GM20000 (cell line): ENCODE results near the gene KAZN.

Source experiments
- DNase-seq: peaks from one replicate; pipeline ENCODE4 v3.0.0; 2012; ENCODE audit warnings: low spot score
- CTCF ChIP-seq: IDR thresholded peaks from 2 replicates; pipeline ENCODE4 v1.5.1; 2012; ENCODE audit warnings: mild to moderate bottlenecking, control low read depth; ENCODE audit errors: extremely low read depth, missing control alignments

KAZN gene

GRCh38 chr1:14598498-14599182 lies at the start of gene KAZN:
TSS of gene KAZN (plus strand) at chr1:14598685.
- DNase-seq = peak; percentile 40
- TF ChIP-seq CTCF = no peak

GRCh38 chr1:14549897-14550620 lies 48.4 kb upstream of the KAZN start:
- TF ChIP-seq CTCF = no peak
- no peak for DNase-seq

GRCh38 chr1:14551386-14551785 lies 47.1 kb upstream of the KAZN start:
- TF ChIP-seq CTCF = no peak
- DNase-seq = no peak

GRCh38 chr1:14552246-14552965 lies 46.1 kb upstream of the KAZN start:
- TF ChIP-seq CTCF = no peak
- no peak for DNase-seq

- DNase-seq = no peak
- TF ChIP-seq CTCF = no peak
Observed at GRCh38 chr1:14553711-14554110, 44.8 kb upstream of the KAZN start.

GRCh38 chr1:14555091-14555490 lies 43.4 kb upstream of the KAZN start:
- no peak for TF ChIP-seq CTCF
- DNase-seq = no peak
